Liver (tissue), 3 donors: ENCODE data around the gene CLEC1B.

Source experiments
- GABPA ChIP-seq, 2 donors: IDR thresholded peaks in 1 of 2; conservative IDR thresholded peaks in 1 of 2; 2 replicates each; pipeline ENCODE4 v1.6.1; 2016; ENCODE audit warnings: antibody characterized with exemption in 2 of 2, mild to moderate bottlenecking in 1 of 2, moderate library complexity in 1 of 2
- JUND ChIP-seq, 2 donors: IDR thresholded peaks; 2 replicates each; pipeline ENCODE4 v1.6.1; 2016; ENCODE audit warnings: antibody characterized with exemption in 2 of 2
- RAD21 ChIP-seq, 2 donors: IDR thresholded peaks; 2 replicates each; pipeline ENCODE4 v1.6.1; 2016; ENCODE audit warnings: antibody characterized with exemption in 2 of 2, mild to moderate bottlenecking in 2 of 2
- TAF1 ChIP-seq: conservative IDR thresholded peaks from 2 replicates; pipeline ENCODE4 v1.6.1; 2016; ENCODE audit warnings: antibody characterized with exemption, mild to moderate bottlenecking
- YY1 ChIP-seq: IDR thresholded peaks from 2 replicates; pipeline ENCODE4 v1.6.1; 2016; ENCODE audit warnings: antibody characterized with exemption, mild to moderate bottlenecking
- TF ChIP-seq, protein P1 (sequence below): fragments of 150-350 bp; IDR thresholded peaks from 2 replicates; pipeline ENCODE4 v1.5.1; 2017; ENCODE audit warnings: improper control_type of control experiment, low read depth, low read length; ENCODE audit not compliant: missing input control
- donor health status: healthy.
- donor health status: healthy.

DNA sequence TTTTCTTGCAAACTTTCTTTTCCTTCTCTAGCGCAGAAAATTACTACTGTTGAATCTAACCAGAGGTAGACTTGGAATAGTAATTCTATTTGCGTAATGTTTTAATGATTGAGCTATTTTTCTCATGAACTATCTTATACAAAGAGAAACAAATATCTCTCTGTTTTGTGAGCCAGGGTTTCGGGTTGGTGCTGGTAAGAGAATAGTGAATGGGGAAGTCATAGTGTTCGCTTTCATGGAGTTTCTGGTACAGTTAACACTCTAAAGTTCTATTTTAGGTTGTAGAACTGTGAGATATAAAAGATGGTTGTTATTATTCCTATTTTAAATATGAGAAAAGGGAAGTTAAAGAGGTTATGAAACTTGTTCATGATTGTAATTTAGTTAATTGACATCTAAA is 6.6 kb downstream of the CLEC1B start:
- TF ChIP-seq, protein P1, sequence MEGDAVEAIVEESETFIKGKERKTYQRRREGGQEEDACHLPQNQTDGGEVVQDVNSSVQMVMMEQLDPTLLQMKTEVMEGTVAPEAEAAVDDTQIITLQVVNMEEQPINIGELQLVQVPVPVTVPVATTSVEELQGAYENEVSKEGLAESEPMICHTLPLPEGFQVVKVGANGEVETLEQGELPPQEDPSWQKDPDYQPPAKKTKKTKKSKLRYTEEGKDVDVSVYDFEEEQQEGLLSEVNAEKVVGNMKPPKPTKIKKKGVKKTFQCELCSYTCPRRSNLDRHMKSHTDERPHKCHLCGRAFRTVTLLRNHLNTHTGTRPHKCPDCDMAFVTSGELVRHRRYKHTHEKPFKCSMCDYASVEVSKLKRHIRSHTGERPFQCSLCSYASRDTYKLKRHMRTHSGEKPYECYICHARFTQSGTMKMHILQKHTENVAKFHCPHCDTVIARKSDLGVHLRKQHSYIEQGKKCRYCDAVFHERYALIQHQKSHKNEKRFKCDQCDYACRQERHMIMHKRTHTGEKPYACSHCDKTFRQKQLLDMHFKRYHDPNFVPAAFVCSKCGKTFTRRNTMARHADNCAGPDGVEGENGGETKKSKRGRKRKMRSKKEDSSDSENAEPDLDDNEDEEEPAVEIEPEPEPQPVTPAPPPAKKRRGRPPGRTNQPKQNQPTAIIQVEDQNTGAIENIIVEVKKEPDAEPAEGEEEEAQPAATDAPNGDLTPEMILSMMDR: no peak
- TF ChIP-seq YY1 (no peak), GABPA (IDR thresholded peaks at IDR 0.05 in 1 of 2, conservative IDR thresholded peaks at IDR 0.05 in 1 of 2) (no peak), TAF1 (no peak), JUND (IDR thresholded peaks at IDR 0.05) (no peak), RAD21 (IDR thresholded peaks at IDR 0.05) (no peak)
